Dendritic cell treated with granulocyte-macrophage colony-stimulating factor and Interleukin-4, amounts not matched to agents 40 ng/mL and 50 ng/mL, for 4 days (primary cell): ENCODE data around the gene RETREG1.

Experiments used
- H3K27ac Mint-ChIP-seq: one replicate; pipeline ENCODE4 v1.8.0; 2022; ENCODE audit warnings: mild to moderate bottlenecking, mixed read lengths
- H3K27me3 Mint-ChIP-seq: one replicate; pipeline ENCODE4 v1.8.0; 2022; ENCODE audit warnings: mild to moderate bottlenecking, mixed read lengths
- H3K36me3 Mint-ChIP-seq: one replicate; pipeline ENCODE4 v1.8.0; 2022; ENCODE audit warnings: low read depth, mixed read lengths
- H3K4me1 Mint-ChIP-seq: one replicate; pipeline ENCODE4 v1.8.0; 2022; ENCODE audit warnings: low read depth, mixed read lengths
- H3K4me3 Mint-ChIP-seq: one replicate; pipeline ENCODE4 v1.8.0; 2022; ENCODE audit warnings: mild to moderate bottlenecking, moderate library complexity, mixed read lengths
- H3K9me3 Mint-ChIP-seq: one replicate; pipeline ENCODE4 v1.8.0; 2022; ENCODE audit warnings: mixed read lengths
- intact Hi-C: fragments of 100-400 bp; cut with micrococcal nuclease; formaldehyde crosslinking; loops from one replicate; pipeline ENCODE4 v1.15.0; 2022

Gene RETREG1

GRCh38 chr5:16565118-16565517, 51.7 kb downstream of the RETREG1 start:
- Mint-ChIP-seq H3K36me3 (no peaks in the 10 kb centered on the region), H3K27ac (no peak overlapping the region), H3K27me3 (no peaks in the 10 kb centered on the region), H3K4me3 (no peak overlapping the region), H3K4me1 (no peaks in the 10 kb centered on the region), H3K9me3 (no peaks in the 10 kb centered on the region)
- intact Hi-C loops: no loop called here

GRCh38 chr5:16564248-16564867, 52.4 kb downstream of the RETREG1 start:
- Mint-ChIP-seq H3K9me3 (no peaks in the 10 kb centered on the region), H3K4me3 (no peak overlapping the region), H3K36me3 (no peaks in the 10 kb centered on the region), H3K4me1 (no peaks in the 10 kb centered on the region), H3K27ac (no peak overlapping the region), H3K27me3 (no peaks in the 10 kb centered on the region)
- intact Hi-C loops: no loop called here

DNA sequence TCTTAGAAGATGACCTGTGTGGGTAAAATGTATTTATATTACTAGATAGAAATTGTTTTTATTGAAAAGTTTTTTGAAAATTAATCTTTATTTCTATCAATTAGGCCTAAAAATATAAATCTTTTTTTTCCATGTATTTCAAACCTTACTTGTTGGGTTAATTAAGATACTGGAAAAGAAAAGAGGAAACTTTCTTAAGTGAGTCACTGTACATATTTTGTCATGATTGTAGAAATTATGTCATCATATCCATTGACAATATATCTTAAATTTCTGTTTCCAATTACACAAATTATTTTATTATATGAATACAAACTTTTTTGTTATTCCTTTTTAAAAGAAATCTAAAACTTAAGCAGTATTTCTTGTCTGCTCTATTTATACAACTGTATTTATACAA, 53.1 kb downstream of the RETREG1 start:
- Mint-ChIP-seq H3K27me3 (no peaks in the 10 kb centered on the region), H3K9me3 (no peaks in the 10 kb centered on the region), H3K4me3 (no peak overlapping the region), H3K4me1 (no peaks in the 10 kb centered on the region), H3K36me3 (no peaks in the 10 kb centered on the region), H3K27ac (no peak overlapping the region)
- intact Hi-C loops: no loop called here

DNA sequence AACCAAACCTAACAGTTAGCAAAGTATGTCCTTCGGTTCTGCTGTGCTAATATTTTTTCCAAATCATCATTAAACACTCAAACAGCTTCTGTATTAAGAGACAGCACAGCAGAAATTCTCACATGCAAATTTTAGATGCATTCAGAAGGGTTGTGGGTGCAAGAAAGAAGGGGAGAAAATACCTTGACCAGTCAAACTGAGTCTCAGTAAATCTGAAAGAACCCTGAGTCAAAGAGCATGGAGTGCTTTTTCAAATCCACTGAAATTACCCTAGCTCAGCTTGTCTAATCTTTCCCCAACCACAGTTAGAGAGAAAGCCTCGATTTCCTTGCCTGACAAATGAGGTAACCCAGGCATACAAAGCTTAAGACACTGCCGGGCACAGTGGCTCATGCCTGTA, 55.1 kb downstream of the RETREG1 start:
- no peaks in the 10 kb centered on the region for H3K36me3 Mint-ChIP-seq
- no peak overlapping the region for H3K27ac Mint-ChIP-seq
- intact Hi-C loops: no loop called here
- no peak overlapping the region for H3K4me3 Mint-ChIP-seq
- H3K9me3 Mint-ChIP-seq: no peaks in the 10 kb centered on the region
- H3K4me1 Mint-ChIP-seq: no peaks in the 10 kb centered on the region
- no peaks in the 10 kb centered on the region for H3K27me3 Mint-ChIP-seq

- Mint-ChIP-seq H3K27me3 (no peaks in the 10 kb centered on the region), H3K4me1 (no peaks in the 10 kb centered on the region), H3K4me3 (no peak overlapping the region), H3K36me3 (no peaks in the 10 kb centered on the region), H3K9me3 (no peaks in the 10 kb centered on the region), H3K27ac (no peak overlapping the region)
- intact Hi-C loops: no loop called here
These were observed 57.1 kb downstream of the RETREG1 start for GRCh38 chr5:16559702-16560101.

GRCh38 chr5:16558984-16559629, 57.7 kb downstream of the RETREG1 start:
- Mint-ChIP-seq H3K27ac (no peak overlapping the region), H3K4me1 (no peaks in the 10 kb centered on the region), H3K36me3 (no peaks in the 10 kb centered on the region), H3K9me3 (no peaks in the 10 kb centered on the region), H3K27me3 (no peaks in the 10 kb centered on the region), H3K4me3 (no peak overlapping the region)
- intact Hi-C loops: no loop called here

GRCh38 chr5:16557477-16557876, 59.3 kb downstream of the RETREG1 start:
- Mint-ChIP-seq H3K27ac (no peak overlapping the region), H3K9me3 (no peaks in the 10 kb centered on the region), H3K4me3 (no peak overlapping the region), H3K4me1 (no peaks in the 10 kb centered on the region), H3K36me3 (no peaks in the 10 kb centered on the region), H3K27me3 (no peaks in the 10 kb centered on the region)
- intact Hi-C loops: no loop called here

DNA sequence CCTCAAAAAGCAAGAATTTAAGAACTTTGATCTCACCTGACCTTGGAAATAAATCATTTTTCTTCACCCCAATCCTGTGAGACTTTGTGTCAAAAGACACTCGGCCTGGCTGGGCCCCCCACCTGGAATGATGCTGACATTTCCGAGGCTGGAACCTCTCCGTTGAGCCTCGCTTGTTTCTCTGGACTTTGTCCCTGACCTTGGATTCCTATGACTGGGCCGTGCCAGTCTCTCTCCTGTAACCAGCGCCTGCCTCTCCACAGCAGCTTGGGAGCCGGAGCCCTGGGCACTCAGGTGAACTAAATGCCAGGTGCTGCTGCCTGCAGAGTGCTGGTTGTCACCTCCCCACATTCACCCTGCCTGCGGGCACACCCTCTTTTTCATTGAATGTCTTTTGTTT, 62.7 kb downstream of the RETREG1 start:
- H3K27me3 Mint-ChIP-seq: no peaks in the 10 kb centered on the region
- no peaks in the 10 kb centered on the region for H3K9me3 Mint-ChIP-seq
- no peaks in the 10 kb centered on the region for H3K36me3 Mint-ChIP-seq
- no peak overlapping the region for H3K27ac Mint-ChIP-seq
- no peaks in the 10 kb centered on the region for H3K4me1 Mint-ChIP-seq
- no peak overlapping the region for H3K4me3 Mint-ChIP-seq
- intact Hi-C loops: loop anchor here (5.0 kb wide), 1 partner anchor 392 kb away; no protein-coding TSS in a partner anchor

DNA sequence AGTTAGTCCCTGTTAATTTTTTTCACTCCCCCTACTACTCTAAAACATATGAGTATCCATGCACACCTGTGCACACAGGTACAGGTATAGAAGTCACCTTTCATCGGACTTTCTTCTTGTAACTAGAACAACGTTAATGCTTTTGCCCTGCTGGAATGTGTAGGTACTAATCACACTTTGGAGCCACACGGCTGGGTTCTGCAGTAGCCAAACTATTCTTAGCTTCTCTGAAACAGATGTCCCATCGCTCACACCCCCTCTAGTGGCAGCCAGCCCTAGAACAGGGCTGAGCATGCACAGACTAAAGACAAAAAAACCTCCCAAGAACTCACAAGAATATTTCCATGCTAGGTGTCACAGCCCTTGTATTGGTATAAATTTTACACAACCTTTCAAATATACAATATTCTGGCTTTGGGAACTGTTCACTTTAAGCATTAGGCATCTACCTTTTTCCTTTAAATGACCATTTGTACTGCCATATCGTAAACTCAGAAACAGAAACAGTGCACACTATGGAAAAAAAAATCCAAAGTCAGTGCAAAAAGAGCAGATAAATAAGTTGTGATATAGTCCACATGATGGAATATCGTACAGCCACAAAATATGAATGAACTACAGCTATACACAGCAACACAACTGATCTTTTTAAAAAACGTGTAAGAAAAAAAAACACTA, 64.0 kb downstream of the RETREG1 start:
- intact Hi-C loops: loop anchor here (5.0 kb wide), 1 partner anchor 391 kb away; no protein-coding TSS in a partner anchor
- H3K36me3 Mint-ChIP-seq: no peaks in the 10 kb centered on the region
- H3K9me3 Mint-ChIP-seq: no peaks in the 10 kb centered on the region
- no peak overlapping the region for H3K27ac Mint-ChIP-seq
- H3K4me3 Mint-ChIP-seq: no peak overlapping the region
- H3K4me1 Mint-ChIP-seq: no peaks in the 10 kb centered on the region
- no peaks in the 10 kb centered on the region for H3K27me3 Mint-ChIP-seq

- intact Hi-C loops: loop anchor here (5.0 kb wide), 1 partner anchor 389 kb away; no protein-coding TSS in a partner anchor
- Mint-ChIP-seq H3K4me1 (no peaks in the 10 kb centered on the region), H3K4me3 (no peak overlapping the region), H3K36me3 (no peaks in the 10 kb centered on the region), H3K27me3 (no peaks in the 10 kb centered on the region), H3K9me3 (no peaks in the 10 kb centered on the region), H3K27ac (no peak overlapping the region)
These were observed 65.2 kb downstream of the RETREG1 start for GRCh38 chr5:16551628-16552027.

GRCh38 chr5:16550316-16550952, 66.4 kb downstream of the RETREG1 start:
- H3K27me3 Mint-ChIP-seq: no peaks in the 10 kb centered on the region
- no peaks in the 10 kb centered on the region for H3K4me1 Mint-ChIP-seq
- no peaks in the 10 kb centered on the region for H3K9me3 Mint-ChIP-seq
- no peak overlapping the region for H3K4me3 Mint-ChIP-seq
- no peaks in the 10 kb centered on the region for H3K36me3 Mint-ChIP-seq
- intact Hi-C loops: loop anchor here (1.0 to 5.0 kb wide), 2 partner anchors 61 to 388 kb away; no protein-coding TSS in a partner anchor
- no peak overlapping the region for H3K27ac Mint-ChIP-seq

- no peak overlapping the region for H3K27ac Mint-ChIP-seq
- intact Hi-C loops: loop anchor here (1.0 to 5.0 kb wide), 2 partner anchors 60 to 387 kb away; no protein-coding TSS in a partner anchor
- no peaks in the 10 kb centered on the region for H3K4me1 Mint-ChIP-seq
These were observed 67.1 kb downstream of the RETREG1 start for GRCh38 chr5:16549491-16550206.

GRCh38 chr5:16548812-16549211, 68.0 kb downstream of the RETREG1 start:
- Mint-ChIP-seq H3K36me3 (no peaks in the 10 kb centered on the region), H3K27ac (no peak overlapping the region), H3K4me3 (no peak overlapping the region), H3K9me3 (no peaks in the 10 kb centered on the region), H3K4me1 (no peaks in the 10 kb centered on the region), H3K27me3 (no peaks in the 10 kb centered on the region)
- intact Hi-C loops: no loop called here

More at GRCh38 chr5:16549491-16550206, 67.1 kb downstream of the RETREG1 start:
- Mint-ChIP-seq H3K4me3 (no peak overlapping the region), H3K36me3 (no peaks in the 10 kb centered on the region), H3K27me3 (no peaks in the 10 kb centered on the region), H3K9me3 (no peaks in the 10 kb centered on the region)
